ENCODE data around the gene LBP.
A peak's percentile ranks its signal among the peaks of the same experiment; 100 is the strongest.

Gene LBP

DNA sequence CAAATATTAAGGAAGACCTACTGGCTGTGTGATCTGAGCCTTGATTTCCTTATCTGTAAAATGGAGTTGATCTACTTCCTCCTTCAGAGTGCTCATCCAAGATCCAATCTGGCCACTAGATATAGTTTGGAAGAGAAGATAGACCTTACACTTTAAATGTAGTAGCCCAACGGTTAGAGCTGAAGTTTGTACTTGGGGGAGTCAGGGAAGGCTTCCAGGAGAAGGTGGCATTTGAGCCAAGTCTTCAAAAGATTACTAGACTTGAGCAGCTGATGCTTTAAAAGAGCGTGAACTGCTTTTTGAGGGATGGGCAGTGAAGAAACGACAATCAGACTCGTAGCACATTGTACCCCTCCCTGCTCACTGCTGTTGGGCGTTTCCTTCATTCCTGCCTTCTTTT is 3.6 kb downstream of the LBP start:
- Histone ChIP-seq H3K36me3 (ENCODE audit: control insufficient read depth, insufficient read depth, low read length) (no peaks in the 10 kb centered on the region), H3K4me3 (ENCODE audit: low read depth, low read length) (no peak overlapping the region), H3K4me1 (ENCODE audit: control insufficient read depth, insufficient read depth, low read length) (peaks cover 19% of the 10 kb centered on the region), H3K27ac (ENCODE audit: low read depth, low read length) (no peak overlapping the region), H3K9ac (ENCODE audit: low read depth, low read length) (no peak overlapping the region), H3K27me3 (ENCODE audit: control insufficient read depth, insufficient read depth, low read length) (no peaks in the 10 kb centered on the region), H3K9me3 (ENCODE audit: control insufficient read depth, insufficient read depth, low read length) (no peaks in the 10 kb centered on the region)

DNA sequence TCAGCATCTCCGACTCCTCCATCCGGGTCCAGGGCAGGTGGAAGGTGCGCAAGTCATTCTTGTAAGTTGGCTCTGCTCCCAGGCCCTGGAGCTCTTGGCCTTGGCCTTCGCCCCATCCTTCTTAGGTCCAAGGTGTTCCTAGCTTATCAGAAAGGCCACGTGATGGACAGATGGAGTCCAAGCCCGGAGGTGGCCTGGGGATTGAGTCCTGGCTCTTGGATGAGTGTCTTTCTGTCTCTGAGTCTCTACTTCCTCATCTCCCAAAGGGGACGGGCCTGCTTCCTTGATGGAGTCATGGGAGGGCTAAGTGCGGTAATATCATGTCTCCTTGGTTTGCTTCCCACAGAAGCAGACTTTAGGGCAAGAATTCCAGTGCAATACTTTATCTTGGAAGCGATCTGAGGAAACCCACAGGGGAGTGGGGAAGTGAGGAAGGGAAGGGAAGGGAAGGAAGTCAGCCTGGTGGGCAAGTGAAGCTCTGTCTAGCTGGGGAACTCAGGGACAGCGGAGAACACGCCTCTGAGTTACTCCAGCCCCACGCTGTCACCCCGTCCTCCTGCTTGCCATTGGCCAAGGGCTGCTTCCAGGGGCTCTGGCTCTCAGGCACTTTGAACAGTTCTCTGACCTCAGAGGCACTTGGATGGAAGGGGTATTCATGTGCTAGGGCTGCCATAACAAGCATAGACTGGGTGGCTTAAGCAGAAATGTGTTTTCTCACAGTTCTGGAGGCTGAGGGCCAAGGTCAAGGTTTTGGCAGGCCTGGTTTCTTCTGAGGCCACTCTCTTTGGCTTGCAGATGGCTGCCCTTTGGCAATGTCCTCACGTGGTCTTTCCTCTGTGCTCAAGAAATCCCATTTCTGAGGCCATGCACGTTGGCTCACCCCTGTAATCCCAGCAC is 4.8 kb downstream of the LBP start:
- Histone ChIP-seq H3K36me3 (ENCODE audit: control insufficient read depth, insufficient read depth, low read length) (no peaks in the 10 kb centered on the region), H3K9me3 (ENCODE audit: control insufficient read depth, insufficient read depth, low read length) (no peaks in the 10 kb centered on the region)

DNA sequence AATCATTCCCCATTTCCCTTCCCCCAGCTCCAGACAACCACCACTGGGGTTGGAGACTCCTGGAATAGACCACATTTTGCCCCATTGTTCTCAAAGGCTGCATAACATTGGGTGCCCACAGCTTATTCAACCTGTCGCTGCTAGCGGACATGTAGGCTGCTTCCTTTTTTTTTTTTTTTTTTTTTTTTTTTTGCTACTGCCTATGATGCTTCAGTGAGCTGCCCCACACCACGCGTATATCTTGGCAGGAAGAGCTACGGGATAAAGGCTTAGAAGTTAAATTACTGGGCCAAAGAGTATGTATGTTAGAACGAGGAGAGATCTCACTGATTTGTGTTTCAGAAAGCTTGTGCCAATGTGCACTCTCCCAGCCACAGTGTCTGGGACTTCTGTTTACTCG is 7.0 kb downstream of the LBP start:
- no peaks in the 10 kb centered on the region for H3K27me3 ChIP-seq (ENCODE audit: control insufficient read depth, insufficient read depth, low read length)

More for the DNA sequence above, 4.8 kb downstream of the LBP start:
- Histone ChIP-seq H3K27me3 (ENCODE audit: control insufficient read depth, insufficient read depth, low read length) (no peaks in the 10 kb centered on the region), H3K4me1 (ENCODE audit: control insufficient read depth, insufficient read depth, low read length) (peaks cover 19% of the 10 kb centered on the region), H3K4me3 (ENCODE audit: low read depth, low read length) (no peak overlapping the region), H3K27ac (ENCODE audit: low read depth, low read length) (no peak overlapping the region), H3K9ac (ENCODE audit: low read depth, low read length) (no peak overlapping the region)

DNA sequence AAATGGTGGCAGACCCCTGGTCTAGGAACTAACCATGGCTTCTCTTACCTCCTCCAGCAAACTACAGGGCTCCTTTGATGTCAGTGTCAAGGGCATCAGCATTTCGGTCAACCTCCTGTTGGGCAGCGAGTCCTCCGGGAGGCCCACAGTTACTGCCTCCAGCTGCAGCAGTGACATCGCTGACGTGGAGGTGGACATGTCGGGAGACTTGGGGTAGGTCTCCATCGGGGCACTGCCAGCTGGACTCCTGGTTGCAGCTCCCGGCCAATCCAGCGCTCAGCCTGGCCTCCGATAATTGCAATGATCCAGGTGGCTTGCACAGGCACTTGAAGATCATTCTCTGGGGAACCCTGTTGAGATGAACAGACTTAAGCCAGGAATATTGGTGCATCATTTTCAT is 7.9 kb downstream of the LBP start:
- no peak overlapping the region for H3K27ac ChIP-seq (ENCODE audit: low read depth, low read length)
- H3K4me3 ChIP-seq (ENCODE audit: low read depth, low read length) = no peak overlapping the region
- H3K9me3 ChIP-seq (ENCODE audit: control insufficient read depth, insufficient read depth, low read length) = no peaks in the 10 kb centered on the region
- H3K9ac ChIP-seq (ENCODE audit: low read depth, low read length) = no peak overlapping the region
- no peaks in the 10 kb centered on the region for H3K36me3 ChIP-seq (ENCODE audit: control insufficient read depth, insufficient read depth, low read length)
- no peaks in the 10 kb centered on the region for H3K27me3 ChIP-seq (ENCODE audit: control insufficient read depth, insufficient read depth, low read length)
- peaks cover 19% of the 10 kb centered on the region for H3K4me1 ChIP-seq (ENCODE audit: control insufficient read depth, insufficient read depth, low read length)

More for the DNA sequence above, 7.0 kb downstream of the LBP start:
- no peak overlapping the region for H3K27ac ChIP-seq (ENCODE audit: low read depth, low read length)
- H3K4me3 ChIP-seq (ENCODE audit: low read depth, low read length) = 0 out of 2 replicates have a peak overlapping the region, but pooled peaks have one; percentile 21
- H3K36me3 ChIP-seq (ENCODE audit: control insufficient read depth, insufficient read depth, low read length) = no peaks in the 10 kb centered on the region
- peaks cover 19% of the 10 kb centered on the region for H3K4me1 ChIP-seq (ENCODE audit: control insufficient read depth, insufficient read depth, low read length)
- no peaks in the 10 kb centered on the region for H3K9me3 ChIP-seq (ENCODE audit: control insufficient read depth, insufficient read depth, low read length)
- H3K9ac ChIP-seq (ENCODE audit: low read depth, low read length) = no peak overlapping the region

DNA sequence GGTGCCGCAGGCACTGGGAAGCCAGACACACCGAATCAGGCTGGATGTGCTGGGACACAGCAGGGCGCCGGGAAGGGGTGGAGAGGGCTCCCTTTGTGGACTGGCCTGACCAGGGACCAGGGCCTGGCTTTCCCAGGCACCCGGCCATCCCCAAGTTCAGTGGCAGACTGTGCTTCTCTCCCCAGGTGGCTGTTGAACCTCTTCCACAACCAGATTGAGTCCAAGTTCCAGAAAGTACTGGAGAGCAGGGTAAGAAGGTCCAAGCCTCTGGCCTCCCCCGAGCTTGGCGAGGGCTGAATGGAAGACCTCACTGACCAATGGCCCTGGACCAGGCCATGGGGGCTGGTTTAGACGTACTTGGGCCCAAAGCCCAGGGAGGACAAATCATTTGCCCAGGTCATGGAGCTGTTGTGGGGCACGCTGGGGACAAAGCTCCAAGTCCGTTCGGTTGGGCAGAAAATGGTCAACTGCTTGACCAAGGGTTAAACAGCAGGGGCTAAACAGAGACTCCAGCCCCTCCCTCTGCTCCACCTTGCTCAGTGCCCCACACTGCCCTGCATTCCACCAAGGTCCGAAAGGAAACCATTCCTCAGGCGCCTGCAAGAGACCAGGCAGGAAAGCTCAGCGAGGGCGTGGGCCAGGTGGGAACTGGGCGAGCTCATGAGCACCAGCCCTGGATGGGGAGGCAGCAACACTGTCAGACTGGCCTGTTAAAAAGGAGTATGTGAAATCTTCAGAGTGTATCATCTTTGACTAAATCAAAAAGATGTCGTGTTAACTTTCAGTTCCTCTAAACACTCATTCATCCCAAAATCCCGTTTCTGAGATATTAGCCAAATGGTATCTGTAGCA is 9.1 kb downstream of the LBP start:
- Histone ChIP-seq H3K9me3 (ENCODE audit: control insufficient read depth, insufficient read depth, low read length) (no peaks in the 10 kb centered on the region), H3K4me1 (ENCODE audit: control insufficient read depth, insufficient read depth, low read length) (peaks cover 19% of the 10 kb centered on the region), H3K4me3 (ENCODE audit: low read depth, low read length) (no peak overlapping the region), H3K27me3 (ENCODE audit: control insufficient read depth, insufficient read depth, low read length) (no peaks in the 10 kb centered on the region), H3K36me3 (ENCODE audit: control insufficient read depth, insufficient read depth, low read length) (no peaks in the 10 kb centered on the region), H3K27ac (ENCODE audit: low read depth, low read length) (peak overlapping the region; percentile 15), H3K9ac (ENCODE audit: low read depth, low read length) (no peak overlapping the region)

DNA sequence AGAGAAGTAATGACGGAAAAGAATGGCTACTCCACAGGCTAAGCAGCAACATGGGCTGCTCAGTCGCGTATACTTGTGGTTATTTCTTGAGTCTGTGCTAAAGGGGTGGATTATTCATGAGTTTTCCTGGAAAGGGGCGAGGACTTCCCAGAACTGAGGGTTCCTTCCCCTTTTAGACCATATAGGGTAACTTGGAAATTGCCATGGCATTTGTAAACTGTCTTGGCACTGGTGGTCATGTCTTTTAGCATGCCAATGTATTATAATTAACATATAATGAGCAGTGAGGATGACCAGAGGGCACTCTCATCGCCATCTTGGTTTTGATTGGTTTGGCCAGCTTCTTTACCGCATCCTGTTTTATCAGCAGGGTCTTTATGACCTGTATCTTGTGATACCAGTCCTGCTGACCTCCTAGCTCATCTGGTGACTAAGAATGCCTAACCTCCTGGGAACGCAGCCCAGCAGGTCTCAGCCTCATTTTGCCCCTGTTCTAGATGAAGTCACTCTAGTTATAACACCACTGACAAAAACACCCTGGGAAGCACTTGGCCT is 11.4 kb downstream of the LBP start:
- H3K27ac ChIP-seq (ENCODE audit: low read depth, low read length) = no peak overlapping the region
- H3K9me3 ChIP-seq (ENCODE audit: control insufficient read depth, insufficient read depth, low read length) = no peaks in the 10 kb centered on the region
- H3K4me1 ChIP-seq (ENCODE audit: control insufficient read depth, insufficient read depth, low read length) = peaks cover 19% of the 10 kb centered on the region
- no peak overlapping the region for H3K9ac ChIP-seq (ENCODE audit: low read depth, low read length)
- H3K27me3 ChIP-seq (ENCODE audit: control insufficient read depth, insufficient read depth, low read length) = no peaks in the 10 kb centered on the region
- no peaks in the 10 kb centered on the region for H3K36me3 ChIP-seq (ENCODE audit: control insufficient read depth, insufficient read depth, low read length)
- H3K4me3 ChIP-seq (ENCODE audit: low read depth, low read length) = no peak overlapping the region

DNA sequence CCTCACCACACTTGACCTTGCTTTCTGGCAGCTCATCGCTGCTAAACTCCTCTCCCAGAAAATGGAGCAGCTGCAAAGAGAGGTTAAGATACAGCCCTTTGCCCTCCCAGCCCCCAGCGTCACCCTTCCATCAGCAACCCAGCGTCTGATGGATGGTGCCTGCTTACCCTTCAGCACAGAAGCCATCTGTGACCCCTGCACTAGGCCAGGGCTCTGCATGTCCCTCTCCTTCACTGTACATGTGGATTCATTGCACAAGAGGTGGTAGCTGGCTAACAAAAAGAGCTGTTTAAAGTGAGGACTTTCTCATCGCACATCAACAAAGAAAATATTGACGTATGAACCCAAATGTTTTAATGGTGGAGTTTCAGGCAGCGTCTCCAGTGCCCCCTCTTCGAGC is 12.3 kb downstream of the LBP start:
- Histone ChIP-seq H3K9me3 (ENCODE audit: control insufficient read depth, insufficient read depth, low read length) (no peaks in the 10 kb centered on the region), H3K4me3 (ENCODE audit: low read depth, low read length) (no peak overlapping the region), H3K27me3 (ENCODE audit: control insufficient read depth, insufficient read depth, low read length) (no peaks in the 10 kb centered on the region), H3K4me1 (ENCODE audit: control insufficient read depth, insufficient read depth, low read length) (peaks cover 11% of the 10 kb centered on the region), H3K36me3 (ENCODE audit: control insufficient read depth, insufficient read depth, low read length) (no peaks in the 10 kb centered on the region), H3K9ac (ENCODE audit: low read depth, low read length) (no peak overlapping the region), H3K27ac (ENCODE audit: low read depth, low read length) (no peak overlapping the region)

DNA sequence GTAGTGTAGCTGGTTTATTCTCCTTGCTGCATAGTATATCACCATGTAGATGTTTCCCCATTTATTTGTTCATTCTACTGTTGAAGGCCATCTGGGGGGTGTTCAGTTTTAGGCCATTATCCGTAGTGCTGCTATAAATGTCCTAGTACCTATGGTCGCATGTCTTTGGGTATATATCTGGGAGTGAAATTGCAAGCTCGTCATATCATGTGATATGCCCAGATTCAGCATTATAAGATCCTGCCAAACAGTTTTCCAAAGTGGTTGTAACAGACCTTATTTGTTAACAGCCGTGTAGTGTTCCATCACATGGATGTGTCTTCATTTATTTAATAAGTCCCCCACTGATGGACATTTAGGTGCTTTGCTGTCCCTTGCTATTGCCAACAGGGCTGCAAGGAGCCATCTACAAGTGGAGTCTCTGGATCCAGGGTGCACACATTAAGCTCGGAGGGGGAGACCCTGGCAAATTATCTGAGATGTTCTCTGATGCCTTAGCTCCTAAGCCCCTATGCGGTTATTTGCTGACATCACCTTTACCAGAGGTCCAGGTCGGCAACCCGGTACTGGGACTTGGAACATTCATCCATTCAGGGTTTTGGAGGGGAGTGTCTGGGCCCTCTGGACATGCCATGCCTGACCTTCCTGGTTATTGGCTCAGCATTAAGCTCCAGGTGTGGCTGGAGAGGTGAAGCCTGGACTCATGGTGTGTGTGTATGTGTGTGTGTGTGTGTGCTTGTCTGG is 16.9 kb downstream of the LBP start:
- H3K36me3 ChIP-seq (ENCODE audit: control insufficient read depth, insufficient read depth, low read length) = no peaks in the 10 kb centered on the region
- H3K27ac ChIP-seq (ENCODE audit: low read depth, low read length) = no peak overlapping the region
- H3K4me1 ChIP-seq (ENCODE audit: control insufficient read depth, insufficient read depth, low read length) = no peaks in the 10 kb centered on the region
- H3K9me3 ChIP-seq (ENCODE audit: control insufficient read depth, insufficient read depth, low read length) = no peaks in the 10 kb centered on the region
- H3K4me3 ChIP-seq (ENCODE audit: low read depth, low read length) = no peak overlapping the region
- no peak overlapping the region for H3K9ac ChIP-seq (ENCODE audit: low read depth, low read length)
- H3K27me3 ChIP-seq (ENCODE audit: control insufficient read depth, insufficient read depth, low read length) = no peaks in the 10 kb centered on the region

DNA sequence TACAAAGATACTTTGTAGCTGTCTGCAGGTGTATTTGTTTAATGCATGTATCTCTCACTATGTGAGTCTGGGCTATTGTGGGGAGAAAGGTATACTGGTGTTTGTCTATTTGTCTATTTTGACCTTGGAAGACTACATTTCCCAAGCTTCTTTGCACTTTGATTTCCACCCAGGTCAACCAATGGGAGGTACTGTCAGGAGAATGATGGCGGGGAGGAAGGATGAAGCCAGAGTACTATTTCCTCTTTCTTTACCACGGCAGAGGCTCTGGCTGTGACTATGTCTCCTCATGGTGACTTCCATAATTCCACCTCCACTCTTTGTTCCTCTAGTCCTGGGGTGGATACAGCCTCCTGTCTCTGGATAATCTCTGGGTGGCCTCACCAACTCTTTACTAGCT is 23.1 kb downstream of the LBP start:
- no peaks in the 10 kb centered on the region for H3K9me3 ChIP-seq (ENCODE audit: control insufficient read depth, insufficient read depth, low read length)
- no peak overlapping the region for H3K4me3 ChIP-seq (ENCODE audit: low read depth, low read length)
- H3K9ac ChIP-seq (ENCODE audit: low read depth, low read length) = no peak overlapping the region
- peaks cover 2% of the 10 kb centered on the region; the same call in 1 of the 2 replicates for H3K4me1 ChIP-seq (ENCODE audit: control insufficient read depth, insufficient read depth, low read length)
- H3K27ac ChIP-seq (ENCODE audit: low read depth, low read length) = no peak overlapping the region
- no peaks in the 10 kb centered on the region for H3K36me3 ChIP-seq (ENCODE audit: control insufficient read depth, insufficient read depth, low read length)
- no peaks in the 10 kb centered on the region for H3K27me3 ChIP-seq (ENCODE audit: control insufficient read depth, insufficient read depth, low read length)

DNA sequence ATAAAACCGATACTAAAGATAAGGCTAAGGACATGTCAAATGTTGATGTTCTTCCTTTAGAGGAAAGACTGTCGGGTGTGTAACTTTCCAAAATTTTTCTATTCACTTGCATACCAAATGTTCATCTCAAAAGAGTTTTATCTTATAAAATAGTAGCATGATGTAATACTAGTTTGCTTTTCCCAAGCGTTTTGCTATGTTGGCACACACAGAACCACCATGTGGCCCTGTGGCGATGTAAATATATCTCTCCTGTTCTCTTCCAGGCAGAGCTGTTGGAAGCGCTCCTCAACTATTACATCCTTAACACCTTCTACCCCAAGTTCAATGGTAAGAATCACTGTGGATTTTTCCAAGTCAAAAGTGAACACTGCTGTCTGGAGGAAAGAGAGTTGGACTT is 26.5 kb downstream of the LBP start:
- no peak overlapping the region for H3K27ac ChIP-seq (ENCODE audit: low read depth, low read length)
- no peak overlapping the region for H3K4me3 ChIP-seq (ENCODE audit: low read depth, low read length)
- H3K36me3 ChIP-seq (ENCODE audit: control insufficient read depth, insufficient read depth, low read length) = no peaks in the 10 kb centered on the region
- H3K27me3 ChIP-seq (ENCODE audit: control insufficient read depth, insufficient read depth, low read length) = no peaks in the 10 kb centered on the region
- H3K9me3 ChIP-seq (ENCODE audit: control insufficient read depth, insufficient read depth, low read length) = no peaks in the 10 kb centered on the region
- H3K9ac ChIP-seq (ENCODE audit: low read depth, low read length) = no peak overlapping the region
- H3K4me1 ChIP-seq (ENCODE audit: control insufficient read depth, insufficient read depth, low read length) = peaks cover 2% of the 10 kb centered on the region; the same call in 1 of the 2 replicates
